Fibroblast of peridontal ligament (primary cell): ENCODE data around the gene PHAF1.

Experiments used
- DNase-seq: peaks from one replicate; pipeline ENCODE4 v3.0.0-alpha.2; 2010; ENCODE audit errors: extremely low read depth

PHAF1 gene

GRCh38 chr16:67109407-67110135 is at the start of gene PHAF1:
Gene PHAF1, plus strand, starts transcription at chr16:67109941. Its CDS starts 235 bp downstream, at chr16:67110176.
- DNase-seq = peak; percentile 85

DNA sequence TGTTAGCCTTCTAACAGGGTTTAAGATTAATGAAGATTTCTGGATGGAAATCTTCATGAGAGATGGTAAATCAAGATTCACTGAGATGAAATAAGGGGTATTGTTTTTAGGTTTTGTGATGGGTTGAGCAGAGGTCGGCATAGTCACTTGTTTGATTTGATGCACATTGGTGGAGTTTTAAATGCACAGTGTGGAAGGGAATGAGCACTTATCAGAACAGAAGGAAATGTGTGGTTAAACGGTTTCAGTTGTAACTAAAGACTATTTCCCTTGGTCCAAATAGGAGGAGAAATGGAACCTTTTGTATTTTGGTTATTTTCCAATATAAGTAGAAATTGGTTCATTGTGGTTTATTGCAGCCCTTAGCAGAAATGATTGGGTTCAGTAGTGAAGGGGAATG is 46.7 kb upstream of the PHAF1 start:
- DNase-seq = no peak

DNA sequence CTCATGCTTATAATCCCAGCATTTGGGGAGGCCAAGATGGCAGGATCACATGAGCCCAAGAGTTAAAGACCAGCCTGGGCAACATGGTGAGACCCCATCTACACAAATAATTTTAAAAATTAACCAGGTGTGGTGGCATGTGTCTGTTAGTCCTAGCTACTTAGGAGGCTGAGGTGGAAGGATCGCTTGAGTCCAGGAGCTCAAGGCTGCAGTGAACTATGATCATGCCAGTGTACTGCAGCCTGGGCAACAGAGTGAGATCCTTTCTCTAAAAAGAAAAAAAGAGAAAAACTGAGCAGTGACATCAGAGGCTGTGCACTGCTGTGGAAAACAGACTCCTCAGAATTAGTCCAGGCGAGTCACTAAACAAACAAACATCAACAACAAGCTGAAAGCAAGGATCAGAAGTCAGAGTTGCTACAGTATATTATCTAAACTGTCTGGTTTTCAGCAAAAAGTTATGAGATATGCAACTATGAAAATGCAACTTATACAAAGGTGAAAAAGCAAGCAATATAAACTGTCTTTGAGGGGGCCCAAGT is 41.5 kb upstream of the PHAF1 start:
- DNase-seq = no peak

- DNase-seq = peak; percentile 59
These were observed 38.2 kb upstream of the PHAF1 start for GRCh38 chr16:67071476-67072048.

GRCh38 chr16:67075331-67075730 is 34.4 kb upstream of the PHAF1 start:
- DNase-seq = no peak

- no peak for DNase-seq
These were observed 31.9 kb upstream of the PHAF1 start for GRCh38 chr16:67077871-67078270.

- DNase-seq = no peak
These were observed 27.6 kb upstream of the PHAF1 start for GRCh38 chr16:67082100-67082499.

DNA sequence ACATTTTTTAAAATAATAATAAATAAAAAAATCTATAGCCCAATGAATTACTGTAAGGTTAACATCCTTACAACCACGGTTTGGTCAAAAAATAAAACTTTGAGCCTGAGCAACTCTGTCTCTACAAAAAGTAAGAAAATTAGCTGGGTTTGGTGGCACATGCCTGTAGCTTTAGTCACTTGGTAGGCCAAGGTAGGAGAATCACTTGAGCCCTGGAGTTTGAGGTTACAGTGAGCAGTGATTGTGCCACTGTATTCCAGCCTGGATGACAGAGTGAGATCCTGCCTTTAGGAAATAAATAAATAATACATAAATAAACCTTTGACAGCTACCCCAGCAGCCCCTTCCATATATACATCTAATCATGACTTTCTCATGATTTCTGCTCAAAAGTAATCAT is 26.9 kb upstream of the PHAF1 start:
- no peak for DNase-seq

GRCh38 chr16:67084345-67085028 is 25.3 kb upstream of the PHAF1 start:
- peak; percentile 77 for DNase-seq

DNA sequence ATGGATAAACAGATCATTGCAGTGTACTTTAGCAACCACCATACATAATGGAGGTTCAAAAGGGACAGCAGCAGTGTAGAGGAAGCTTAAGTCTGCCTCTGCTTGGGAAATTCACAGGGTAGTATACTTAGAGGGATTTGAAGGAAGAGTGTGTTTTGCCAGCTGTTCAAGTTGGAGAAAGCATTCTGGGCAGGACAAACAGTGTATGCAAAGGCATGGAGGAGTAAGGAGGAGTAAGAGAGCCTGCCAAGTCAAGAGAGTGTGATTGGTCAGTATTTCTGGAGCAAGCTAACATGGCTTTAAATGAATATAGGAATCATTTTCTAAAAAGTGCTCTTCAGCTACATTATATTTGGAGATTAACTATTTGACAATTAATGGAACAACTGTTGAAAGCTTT is 22.9 kb upstream of the PHAF1 start:
- peak; percentile 85 for DNase-seq

GRCh38 chr16:67087291-67087690 is 22.4 kb upstream of the PHAF1 start:
- DNase-seq = no peak

- DNase-seq = peak; percentile 27
These were observed 21.9 kb upstream of the PHAF1 start for GRCh38 chr16:67087803-67088202.

DNA sequence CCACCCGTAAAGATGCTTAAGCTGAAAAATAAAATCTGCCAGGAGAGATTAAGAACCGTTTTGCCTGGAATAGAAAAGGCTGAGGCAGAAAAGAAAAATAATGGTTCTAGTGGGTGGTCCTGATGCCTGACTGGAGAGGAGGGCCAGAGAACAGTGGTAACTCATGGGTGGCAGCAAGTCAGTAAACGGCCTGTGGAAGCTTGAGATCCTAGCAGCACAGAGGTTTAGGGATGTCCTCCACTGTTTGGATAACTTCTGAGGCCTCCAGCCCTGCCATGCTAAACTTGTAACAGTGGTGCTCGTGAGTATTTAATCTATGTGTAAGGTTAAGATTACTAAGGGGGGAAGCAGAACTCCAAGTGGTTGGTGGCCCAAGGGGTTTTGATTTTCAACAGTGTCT is 21.2 kb upstream of the PHAF1 start:
- no peak for DNase-seq

- DNase-seq = no peak
These were observed 20.6 kb upstream of the PHAF1 start for GRCh38 chr16:67089101-67089500.

DNA sequence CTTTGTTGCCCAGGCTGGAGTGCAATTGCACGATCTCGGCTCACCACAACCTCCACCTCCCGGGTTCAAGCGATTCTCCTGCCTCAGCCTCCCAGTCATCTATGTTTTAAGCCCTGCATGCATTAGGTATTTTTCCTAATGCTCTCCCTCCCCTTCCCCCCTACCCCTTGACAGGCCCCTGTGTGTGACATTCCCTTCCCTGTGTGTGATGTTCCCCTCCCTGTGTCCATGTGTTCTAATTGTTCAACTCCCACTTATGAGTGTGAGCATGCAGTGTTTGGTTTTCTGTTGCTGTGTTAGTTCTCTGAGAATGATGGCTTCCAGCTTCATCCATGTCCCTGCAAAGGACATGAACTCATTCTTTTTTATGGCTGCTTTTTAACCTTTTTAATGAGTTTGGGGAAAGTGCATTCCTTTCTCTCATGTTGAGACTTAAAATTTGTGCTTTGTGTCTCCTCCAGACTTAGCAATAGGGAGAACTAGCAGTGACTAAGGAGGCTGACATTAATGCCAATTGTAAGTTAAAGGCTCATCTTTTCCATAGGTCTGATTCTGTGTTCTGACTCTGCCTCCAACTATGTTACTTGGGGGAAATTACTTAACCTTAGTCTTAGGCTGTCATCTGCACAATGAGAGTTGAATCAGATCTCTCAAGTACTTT is 17.7 kb upstream of the PHAF1 start:
- peak; percentile 76 for DNase-seq

DNA sequence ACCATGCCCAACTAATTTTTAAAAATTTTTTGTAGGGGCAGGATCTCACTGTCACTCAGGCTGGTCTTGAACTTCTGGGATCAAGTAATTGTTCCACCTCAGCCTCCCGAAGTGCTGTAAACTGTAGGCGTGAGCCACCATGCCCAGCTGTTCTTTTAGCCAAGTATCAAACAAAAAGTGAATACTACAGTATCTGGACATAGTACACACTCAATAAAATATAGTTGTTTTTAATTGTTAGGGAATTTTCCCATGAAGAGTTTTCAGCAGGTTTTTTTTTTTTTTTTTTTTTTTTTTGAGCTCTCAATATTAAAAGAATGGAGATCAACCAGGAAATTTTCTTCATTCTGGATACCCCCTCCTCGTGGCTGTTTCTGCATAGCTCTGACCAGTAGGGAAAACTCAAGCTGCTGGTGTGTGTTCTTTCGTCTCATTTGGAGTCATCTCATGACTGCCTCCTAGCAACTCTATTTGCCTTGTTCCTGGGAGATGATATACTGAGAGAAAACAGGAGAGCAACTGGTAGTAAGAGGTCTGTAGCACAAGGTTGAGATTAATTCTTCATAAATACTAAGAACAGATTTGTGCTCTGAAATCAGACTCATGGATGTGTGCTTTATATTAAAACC is 16.5 kb upstream of the PHAF1 start:
- DNase-seq = no peak

- DNase-seq = no peak
These were observed 11.1 kb upstream of the PHAF1 start for GRCh38 chr16:67098599-67098998.

GRCh38 chr16:67100569-67101310 is 9.0 kb upstream of the PHAF1 start:
- DNase-seq = peak; percentile 78

- DNase-seq = peak; percentile 48
These were observed 8.2 kb upstream of the PHAF1 start for GRCh38 chr16:67101311-67102082.

DNA sequence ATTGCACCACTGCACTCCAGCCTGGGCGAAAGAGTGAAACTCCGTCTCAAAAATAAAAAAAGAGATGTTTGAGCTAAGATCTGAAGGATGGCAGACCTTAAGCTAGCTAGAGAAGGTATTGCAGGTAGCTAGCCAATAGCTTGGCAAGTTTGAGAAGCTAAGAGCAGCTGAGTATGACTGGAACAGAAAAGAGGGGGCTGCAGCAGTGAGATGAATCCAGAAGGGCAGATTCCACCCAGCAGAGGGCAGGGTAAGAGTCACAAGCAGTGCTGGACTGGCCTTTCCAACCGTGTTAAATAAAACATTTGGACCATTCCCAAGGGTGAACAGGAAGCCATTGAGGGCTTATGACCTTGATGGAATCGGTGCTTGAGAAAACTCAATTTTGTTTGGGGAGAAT is 5.7 kb upstream of the PHAF1 start:
- peak; percentile 27 for DNase-seq
